Stimulated activated CD8-positive, alpha-beta memory T cell treated with anti-CD3 and anti-CD28 coated beads, Interleukin-4, amount 100 ng/mL, for 4 hours (primary cell): ENCODE data around the gene DGKD.
"Not testable (repeated sequence)": the region's sequence is repeated elsewhere in the genome, so short reads cannot be mapped to it uniquely, and the experiment has no call there.

Experiments
- DNase-seq, 2 donors: peaks; one replicate each; pipeline ENCODE4 v3.0.0-alpha.2; 2020; ENCODE audit warnings: low read depth in 2 of 2, low spot score in 1 of 2

DGKD gene

GRCh38 chr2:233384015-233384414 lies 29.7 kb downstream of the DGKD start:
- DNase-seq: no peak

GRCh38 chr2:233384811-233385488 lies 30.7 kb downstream of the DGKD start:
- no peak for DNase-seq

GRCh38 chr2:233385489-233386044 lies 31.3 kb downstream of the DGKD start:
- peak in 1 of 2 donors; percentile 37 for DNase-seq

GRCh38 chr2:233386382-233387041 lies 32.2 kb downstream of the DGKD start:
- DNase-seq: no peak

- no peak for DNase-seq
Observed at GRCh38 chr2:233387225-233387624, 32.9 kb downstream of the DGKD start.

- DNase-seq: no peak
Observed at GRCh38 chr2:233387667-233388528, 33.6 kb downstream of the DGKD start.

GRCh38 chr2:233389601-233390125 lies 35.4 kb downstream of the DGKD start:
- no peak for DNase-seq

- no peak for DNase-seq
Observed at GRCh38 chr2:233395687-233396086, 41.4 kb downstream of the DGKD start.

- not testable (repeated sequence) for DNase-seq
Observed at GRCh38 chr2:233396726-233397665, 42.7 kb downstream of the DGKD start.

- DNase-seq: peak in 1 of 2 donors; percentile 29
Observed at GRCh38 chr2:233399306-233400225, 45.3 kb downstream of the DGKD start.

GRCh38 chr2:233400341-233400740 lies 46.0 kb downstream of the DGKD start:
- DNase-seq: no peak

- no peak for DNase-seq
Observed at GRCh38 chr2:233400961-233401360, 46.7 kb downstream of the DGKD start.

- DNase-seq: no peak
Observed at GRCh38 chr2:233402346-233402745, 48.1 kb downstream of the DGKD start.

- DNase-seq: no peak
Observed at GRCh38 chr2:233402789-233403188, 48.5 kb downstream of the DGKD start.

- no peak for DNase-seq
Observed at GRCh38 chr2:233404222-233404621, 49.9 kb downstream of the DGKD start.

- DNase-seq: no peak
Observed at GRCh38 chr2:233406865-233407264, 52.6 kb downstream of the DGKD start.

GRCh38 chr2:233407771-233408181 lies 53.5 kb downstream of the DGKD start:
- DNase-seq: no peak

GRCh38 chr2:233408366-233409285 lies 54.3 kb downstream of the DGKD start:
- no peak for DNase-seq
